HG03066 (cell line): ENCODE results near the gene TACC3.

Source experiments
- ATAC-seq: cut with Tn5 transposase; IDR thresholded peaks from one replicate; pipeline ENCODE4 v1.9.1; 2021; ENCODE audit warnings: low read depth; ENCODE audit not compliant: unreplicated experiment

The TACC3 gene

GRCh38 chr4:1786544-1787362 is 65.4 kb downstream of the TACC3 start:
- no peak for ATAC-seq

GRCh38 chr4:1787411-1788077 is 66.2 kb downstream of the TACC3 start:
- no peak for ATAC-seq

- no peak for ATAC-seq
These were observed 67.1 kb downstream of the TACC3 start for GRCh38 chr4:1788254-1788973.

DNA sequence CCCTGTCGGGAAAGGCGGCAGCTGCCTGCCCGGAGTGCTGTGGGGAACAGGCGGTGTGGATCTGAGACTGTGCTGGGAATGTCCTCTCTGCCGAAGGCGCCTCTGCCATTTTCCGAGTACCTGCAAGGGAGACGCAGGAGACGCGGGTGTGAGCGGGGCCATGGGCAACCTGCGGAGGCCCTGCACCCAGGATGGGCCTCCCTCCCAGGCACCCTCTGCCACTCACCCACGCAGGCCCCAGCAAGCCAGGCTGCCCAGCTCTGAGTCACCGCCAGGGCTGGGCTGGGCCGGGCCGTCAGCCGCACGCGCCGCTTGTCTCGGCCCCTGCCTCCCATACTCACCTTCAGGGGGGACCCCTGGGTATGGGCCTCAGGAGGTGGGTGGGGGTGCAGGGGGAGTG is 68.2 kb downstream of the TACC3 start:
- ATAC-seq = no peak

DNA sequence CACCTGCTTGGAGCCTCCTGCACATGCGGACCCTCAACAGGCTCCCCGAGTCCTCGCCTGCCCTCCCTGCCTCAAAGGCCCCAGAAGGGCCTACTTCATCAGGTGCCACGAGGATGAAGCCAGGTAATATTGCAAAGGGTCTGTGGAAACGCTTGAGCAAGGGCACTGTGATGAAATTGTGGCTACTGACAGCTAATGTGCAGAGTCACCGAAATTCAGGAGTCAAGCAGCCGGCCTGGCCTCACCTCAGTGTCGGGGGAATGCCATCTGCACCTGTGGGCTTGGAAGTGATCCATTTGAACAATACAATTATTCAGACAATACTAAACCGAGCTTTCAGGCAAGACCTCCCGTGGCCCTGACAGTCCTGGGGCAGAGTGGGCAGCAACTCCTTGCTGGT is 68.7 kb downstream of the TACC3 start:
- no peak for ATAC-seq

GRCh38 chr4:1792158-1792831 is 71.0 kb downstream of the TACC3 start:
- ATAC-seq = no peak

DNA sequence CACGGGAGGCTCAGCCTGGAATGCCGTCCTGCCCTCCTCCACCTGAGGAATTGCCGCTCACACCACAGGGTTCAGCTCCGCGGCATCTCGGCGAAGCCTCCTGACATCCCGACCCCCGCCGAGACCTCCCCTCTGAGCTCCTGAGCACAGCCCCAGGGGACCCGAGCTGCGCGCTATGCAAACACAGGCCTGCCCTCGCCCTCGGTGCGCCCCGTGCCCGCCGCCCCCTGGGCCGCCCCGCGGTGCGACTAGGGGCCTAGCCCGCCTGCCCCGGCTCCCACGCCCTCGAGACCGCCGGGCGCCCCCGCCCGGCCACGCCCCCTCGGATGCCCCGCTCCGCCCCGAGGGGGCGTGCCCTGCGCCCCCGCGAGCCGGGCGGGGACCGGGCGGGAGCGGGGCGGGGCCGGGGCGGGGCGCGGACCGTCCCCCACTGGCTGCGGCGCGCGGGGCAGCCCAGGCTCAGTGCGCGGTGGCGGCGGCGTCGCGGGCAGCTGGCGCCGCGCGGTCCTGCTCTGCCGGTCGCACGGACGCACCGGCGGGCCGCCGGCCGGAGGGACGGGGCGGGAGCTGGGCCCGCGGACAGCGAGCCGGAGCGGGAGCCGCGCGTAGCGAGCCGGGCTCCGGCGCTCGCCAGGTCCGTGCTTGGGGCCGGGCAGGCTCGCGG is 71.6 kb downstream of the TACC3 start, which contains the start of gene FGFR3:
Gene FGFR3, plus strand, starts transcription at position 462 of the 664 bp plus-strand sequence. CDS start 642 bp downstream, outside the sequence.
- no peak for ATAC-seq

DNA sequence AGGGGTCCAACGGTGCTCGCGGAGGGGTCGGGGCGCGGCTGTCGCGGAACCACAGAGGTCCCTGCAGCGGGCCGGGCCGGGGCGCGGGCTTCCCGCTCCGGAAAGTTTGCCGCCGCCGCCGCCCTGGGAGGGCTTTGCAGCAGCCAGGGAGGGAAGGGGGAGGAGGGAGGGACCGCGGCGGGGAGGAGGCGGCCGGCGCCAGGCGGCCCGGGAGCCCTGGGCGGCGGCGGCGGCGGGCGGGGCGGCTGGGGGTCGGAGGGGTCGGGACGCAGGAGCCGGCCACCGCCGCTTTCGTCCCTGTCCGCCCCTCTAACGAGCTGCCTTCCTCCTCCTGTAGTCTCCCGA is 72.1 kb downstream of the TACC3 start:
- ATAC-seq = no peak

DNA sequence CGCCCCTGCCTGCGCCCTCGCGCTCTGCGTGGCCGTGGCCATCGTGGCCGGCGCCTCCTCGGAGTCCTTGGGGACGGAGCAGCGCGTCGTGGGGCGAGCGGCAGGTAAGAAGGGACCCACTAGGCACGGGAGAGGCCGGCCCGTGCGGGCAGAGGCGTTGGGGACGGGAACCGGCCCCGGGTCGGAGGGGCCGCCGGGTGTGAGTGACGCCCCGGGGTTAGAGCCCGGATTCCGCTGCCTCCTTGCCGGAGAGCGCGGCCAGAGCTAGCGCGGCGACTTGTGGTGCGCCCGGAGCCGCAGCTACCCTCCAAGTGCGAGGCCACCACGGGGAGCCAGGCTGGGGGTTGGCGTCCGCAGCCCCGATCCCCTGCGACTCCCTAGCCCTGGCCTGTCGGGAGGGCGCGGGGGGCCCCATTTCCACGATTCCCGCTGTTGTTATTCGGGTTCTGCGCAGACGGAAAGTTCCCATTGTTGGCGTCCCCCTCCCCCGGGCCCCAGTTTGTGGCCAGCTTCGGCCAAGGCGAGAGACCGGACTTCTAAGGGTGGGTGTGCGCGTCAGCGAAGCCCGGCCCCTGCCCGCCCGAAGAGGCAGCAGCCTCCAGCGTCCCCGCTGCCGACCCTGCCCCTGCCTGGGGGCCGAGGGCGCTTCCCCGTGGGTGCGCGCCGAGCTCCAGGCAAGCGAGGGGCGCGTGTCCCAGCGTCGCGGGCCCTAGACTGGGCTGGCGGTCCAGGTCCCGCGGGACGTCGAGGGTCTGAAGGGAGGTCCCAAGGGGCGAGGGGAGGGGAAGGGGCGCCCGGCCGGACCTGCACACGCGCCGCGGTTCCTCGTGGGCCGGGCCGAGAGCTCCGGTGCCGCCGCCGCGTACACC is 72.9 kb downstream of the TACC3 start:
- no peak for ATAC-seq
